SK-N-SH (cell line): ENCODE measurements around the gene ADAMTS16. TPM values are rescaled to one million over a fixed set of nuclear protein-coding genes. Genes with fewer than 3 reads are reported as not detected.

Experiments used
- CTCF ChIA-PET: fragments of 300-600, 350-600 bp; formaldehyde crosslinking; extraction: SDS; loops from one replicate; lab custom pipeline; 2021; lab: Yijun Ruan, JAX
- POLR2A ChIA-PET: fragments of 350-600 bp; sonication (Branson Sonifier 250); formaldehyde crosslinking; extraction: SDS; loops from one replicate; lab custom pipeline; 2020; ENCODE audit warnings: antibody characterized with exemption, inconsistent platforms; lab: Yijun Ruan, JAX
- DNase-seq: peaks from one replicate; pipeline ENCODE4 v3.0.0; 2012
- H2AFZ ChIP-seq: fragments of 200-600 bp; sonication (generic); 2 replicates; pipeline ENCODE4 v1.8.1; 2016; ENCODE audit warnings: antibody characterized with exemption, mild to moderate bottlenecking, low read depth
- H3F3A ChIP-seq: fragments of 200-600 bp; sonication (generic); replicated peaks from 2 replicates; pipeline ENCODE3; 2016; ENCODE audit warnings: antibody characterized with exemption, mild to moderate bottlenecking; ENCODE audit not compliant: insufficient read depth
- H3K27ac ChIP-seq, 2 experiments: fragments of 200-500 bp in 1 of 2; fragments of 200-600 bp in 1 of 2; sonication (Bioruptor generic) in 1 of 2; sonication (generic), shearing (Covaris generic) in 1 of 2; 2 replicates each; pipeline versions ENCODE4 v1.5.1 to v1.6.1; 2014 to 2016; ENCODE audit warnings: low read depth in 2 of 2, inconsistent platforms in 1 of 2, low read length in 1 of 2, mild to moderate bottlenecking in 1 of 2, mixed read lengths in 1 of 2
- H3K27me3 ChIP-seq: fragments of 200-600 bp; sonication (generic), shearing (Covaris generic); 2 replicates; pipeline ENCODE4 v1.6.1; 2016; ENCODE audit warnings: mixed run types; ENCODE audit not compliant: insufficient read depth
- H3K36me3 ChIP-seq, 2 experiments: fragments of 200-500 bp in 1 of 2; fragments of 200-600 bp in 1 of 2; sonication (Bioruptor generic) in 1 of 2; sonication (generic) in 1 of 2; replicated peaks in 1 of 2; 2 replicates each; pipeline versions ENCODE3 to v1.5.1; 2014 to 2016; ENCODE audit warnings: low read length in 1 of 2, mild to moderate bottlenecking in 1 of 2; ENCODE audit not compliant: insufficient read depth in 2 of 2, control insufficient read depth in 1 of 2
- H3K4me1 ChIP-seq, 2 experiments: fragments of 200-500 bp in 1 of 2; fragments of 200-600 bp in 1 of 2; sonication (Bioruptor generic) in 1 of 2; sonication (generic), shearing (Covaris generic) in 1 of 2; 2 replicates each; pipeline versions ENCODE4 v1.5.1 to v1.6.1; 2014 to 2016; ENCODE audit warnings: low read depth in 1 of 2, low read length in 1 of 2, mixed run types in 1 of 2; ENCODE audit not compliant: insufficient read depth in 2 of 2, control insufficient read depth in 1 of 2
- H3K4me2 ChIP-seq: fragments of 200-600 bp; sonication (generic), shearing (Covaris generic); 2 replicates; pipeline ENCODE4 v1.6.1; 2017; ENCODE audit warnings: mixed run types
- H3K4me3 ChIP-seq, 2 experiments: fragments of 200-500 bp in 1 of 2; fragments of 200-600 bp in 1 of 2; sonication (Bioruptor generic) in 1 of 2; sonication (generic), shearing (Covaris generic) in 1 of 2; 2 replicates each; pipeline versions ENCODE4 v1.5.1 to v1.8.1; 2014 to 2016; ENCODE audit warnings: low read depth in 2 of 2, inconsistent platforms in 1 of 2, low read length in 1 of 2, mild to moderate bottlenecking in 1 of 2, mixed read lengths in 1 of 2, moderate library complexity in 1 of 2
- H3K79me2 ChIP-seq: fragments of 200-600 bp; sonication (generic); 2 replicates; pipeline ENCODE4 v1.8.1; 2017; ENCODE audit warnings: mild to moderate bottlenecking; ENCODE audit not compliant: insufficient read depth
- H3K9ac ChIP-seq: fragments of 200-600 bp; sonication (generic); 2 replicates; pipeline ENCODE4 v1.6.1; 2017; ENCODE audit warnings: mixed run types
- H3K9me2 ChIP-seq: fragments of 200-600 bp; sonication (generic); 2 replicates; pipeline ENCODE4 v1.6.1; 2017; ENCODE audit warnings: mixed run types
- H3K9me3 ChIP-seq: fragments of 200-600 bp; sonication (generic); 2 replicates; pipeline ENCODE4 v1.6.1; 2017; ENCODE audit warnings: mixed run types, mild to moderate bottlenecking, moderate library complexity
- H4K20me1 ChIP-seq: fragments of 200-600 bp; sonication (generic); 2 replicates; pipeline ENCODE4 v1.6.1; 2017; ENCODE audit warnings: mild to moderate bottlenecking, mixed run types; ENCODE audit not compliant: insufficient read depth
- EP300 ChIP-seq, 2 experiments: IDR thresholded peaks; 2 replicates each; pipeline versions ENCODE4 v1.4.0 to v1.6.1; 2012; ENCODE audit warnings: borderline replicate concordance in 1 of 2, low read depth in 1 of 2, low read length in 1 of 2
- FOSL2 ChIP-seq: IDR thresholded peaks from 2 replicates; pipeline ENCODE4 v1.4.0; 2012; ENCODE audit warnings: low read depth, mild to moderate bottlenecking, moderate library complexity, borderline replicate concordance
- FOXJ3 ChIP-seq: sonication (generic); formaldehyde crosslinking; IDR thresholded peaks from 2 replicates; pipeline ENCODE4 v1.5.1; 2020; ENCODE audit warnings: mild to moderate bottlenecking, missing genetic modification reagents
- GABPA ChIP-seq: IDR thresholded peaks from 2 replicates; pipeline ENCODE4 v1.4.0; 2012; ENCODE audit warnings: low read depth, mild to moderate bottlenecking
- GATA2 ChIP-seq: sonication (generic); formaldehyde crosslinking; IDR thresholded peaks from 2 replicates; pipeline ENCODE4 v1.5.0; 2020; ENCODE audit warnings: mild to moderate bottlenecking, missing genetic modification reagents
- IRF3 ChIP-seq: fragments of 150-350 bp; IDR thresholded peaks from 2 replicates; pipeline ENCODE4 v1.6.1; 2016; ENCODE audit warnings: mild to moderate bottlenecking, low read depth, low read length
- JUND ChIP-seq: IDR thresholded peaks from 2 replicates; pipeline ENCODE4 v1.4.0; 2012
- MEF2A ChIP-seq: IDR thresholded peaks from 2 replicates; pipeline ENCODE4 v1.4.0; 2012; ENCODE audit warnings: low read depth, borderline replicate concordance
- MXI1 ChIP-seq: IDR thresholded peaks from 2 replicates; pipeline ENCODE4 v1.6.1; 2012; ENCODE audit warnings: mild to moderate bottlenecking, low read depth, low read length, improper control_type of control experiment
- POLR2AphosphoS5 ChIP-seq: IDR thresholded peaks from 2 replicates; pipeline ENCODE4 v1.6.1; 2012; ENCODE audit warnings: low read depth, low read length
- RAD21 ChIP-seq: IDR thresholded peaks from 2 replicates; pipeline ENCODE4 v1.6.1; 2012; ENCODE audit warnings: mild to moderate bottlenecking, low read length
- RFX5 ChIP-seq: IDR thresholded peaks from 2 replicates; pipeline ENCODE4 v1.6.1; 2012; ENCODE audit warnings: mild to moderate bottlenecking, improper control_type of control experiment, low read length
- SIN3A ChIP-seq: IDR thresholded peaks from 2 replicates; pipeline ENCODE4 v1.6.1; 2012; ENCODE audit warnings: low read depth, mild to moderate bottlenecking, low read length, moderate library complexity, borderline replicate concordance
- SMC3 ChIP-seq: IDR thresholded peaks from 2 replicates; pipeline ENCODE4 v1.6.1; 2012; ENCODE audit warnings: low read depth, low read length, improper control_type of control experiment
- TAF1 ChIP-seq: IDR thresholded peaks from 2 replicates; pipeline ENCODE4 v1.6.1; 2012; ENCODE audit warnings: low read depth, mild to moderate bottlenecking, low read length, moderate library complexity, borderline replicate concordance
- TEAD4 ChIP-seq: IDR thresholded peaks from 2 replicates; pipeline ENCODE4 v1.4.0; 2012; ENCODE audit warnings: mild to moderate bottlenecking, borderline replicate concordance; ENCODE audit not compliant: insufficient read depth
- YY1 ChIP-seq: IDR thresholded peaks from 2 replicates; pipeline ENCODE4 v1.4.0; 2012; ENCODE audit warnings: low read depth, mild to moderate bottlenecking
- WGBS: methylation state at CpG from one replicate; pipeline ENCODE4 v1.1.6; 2017; ENCODE audit warnings: low lambda C conversion rate; 5-methylcytosine and 5-hydroxymethylcytosine counted together
- polyA plus RNA-seq, 3 experiments: library from polyadenylated mRNA; depleted of rRNA; stranded (reverse); fragments of >200 nt; gene quantifications; 2 replicates each; pipeline ENCODE4 v1.2.3, GENCODE V29; 2012
- TF ChIP-seq, protein P1 (sequence below): IDR thresholded peaks from 2 replicates; pipeline ENCODE4 v1.4.0; 2012; ENCODE audit warnings: low read depth, borderline replicate concordance
- TF ChIP-seq, protein P2 (sequence below): fragments of 150-350 bp; IDR thresholded peaks from 2 replicates; pipeline ENCODE4 v1.6.1; 2017; ENCODE audit warnings: antibody characterized with exemption, low read length, low read depth, borderline replicate concordance

ADAMTS16 gene
- polyA plus RNA-seq, 1 of the 3 experiments (the other 2 are of a cell fraction), result not detected

- TF ChIP-seq, protein P1, sequence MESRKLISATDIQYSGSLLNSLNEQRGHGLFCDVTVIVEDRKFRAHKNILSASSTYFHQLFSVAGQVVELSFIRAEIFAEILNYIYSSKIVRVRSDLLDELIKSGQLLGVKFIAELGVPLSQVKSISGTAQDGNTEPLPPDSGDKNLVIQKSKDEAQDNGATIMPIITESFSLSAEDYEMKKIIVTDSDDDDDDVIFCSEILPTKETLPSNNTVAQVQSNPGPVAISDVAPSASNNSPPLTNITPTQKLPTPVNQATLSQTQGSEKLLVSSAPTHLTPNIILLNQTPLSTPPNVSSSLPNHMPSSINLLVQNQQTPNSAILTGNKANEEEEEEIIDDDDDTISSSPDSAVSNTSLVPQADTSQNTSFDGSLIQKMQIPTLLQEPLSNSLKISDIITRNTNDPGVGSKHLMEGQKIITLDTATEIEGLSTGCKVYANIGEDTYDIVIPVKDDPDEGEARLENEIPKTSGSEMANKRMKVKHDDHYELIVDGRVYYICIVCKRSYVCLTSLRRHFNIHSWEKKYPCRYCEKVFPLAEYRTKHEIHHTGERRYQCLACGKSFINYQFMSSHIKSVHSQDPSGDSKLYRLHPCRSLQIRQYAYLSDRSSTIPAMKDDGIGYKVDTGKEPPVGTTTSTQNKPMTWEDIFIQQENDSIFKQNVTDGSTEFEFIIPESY, result no peak
- TF ChIP-seq MEF2A, result no peak
- no peak for TF ChIP-seq MXI1
- TF ChIP-seq RAD21, result no peak
- TF ChIP-seq, protein P2, sequence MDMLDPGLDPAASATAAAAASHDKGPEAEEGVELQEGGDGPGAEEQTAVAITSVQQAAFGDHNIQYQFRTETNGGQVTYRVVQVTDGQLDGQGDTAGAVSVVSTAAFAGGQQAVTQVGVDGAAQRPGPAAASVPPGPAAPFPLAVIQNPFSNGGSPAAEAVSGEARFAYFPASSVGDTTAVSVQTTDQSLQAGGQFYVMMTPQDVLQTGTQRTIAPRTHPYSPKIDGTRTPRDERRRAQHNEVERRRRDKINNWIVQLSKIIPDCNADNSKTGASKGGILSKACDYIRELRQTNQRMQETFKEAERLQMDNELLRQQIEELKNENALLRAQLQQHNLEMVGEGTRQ, result no peak
- TF ChIP-seq GABPA, result no peak
- TF ChIP-seq TEAD4, result no peak
- no peak for TF ChIP-seq SIN3A
- no peak for TF ChIP-seq TAF1
- no peak for TF ChIP-seq SMC3
- TF ChIP-seq YY1, result no peak
- no peak for TF ChIP-seq JUND
- TF ChIP-seq FOSL2, result no peak
- TF ChIP-seq EP300 (IDR thresholded peaks at IDR 0.05; ENCODE audit: borderline replicate concordance in 1 of 2, low read depth in 1 of 2, low read length in 1 of 2), result no peak
- TF ChIP-seq IRF3, result no peak
- no peak for TF ChIP-seq RFX5
- no peak for TF ChIP-seq GATA2 (CRISPR knock-in tag)
- TF ChIP-seq FOXJ3 (CRISPR knock-in tag), result no peak
- no peak for TF ChIP-seq POLR2AphosphoS5
- no peaks in the 10 kb centered on the region for H3F3A ChIP-seq
- no peaks in the 10 kb centered on the region for H3K36me3 ChIP-seq
- H3K9ac ChIP-seq, result no peak overlapping the region
- no peak overlapping the region for H2AFZ ChIP-seq
- POLR2A ChIA-PET, result no interaction called here
- no peaks in the 10 kb centered on the region; the same call in 1 of the 2 replicates for H3K9me3 ChIP-seq
- WGBS, result 62% methylated on average over 18 of the region's 18 CpGs
- no peaks in the 10 kb centered on the region; a peak in 1 of 4 replicates for H3K4me1 ChIP-seq
- H3K4me2 ChIP-seq, result no peak overlapping the region
- CTCF ChIA-PET, result interaction anchor here (1.7 kb wide), 1 partner anchor 274 kb away, joined by 10 read pairs; no protein-coding TSS in a partner anchor
- DNase-seq, result no peak
- no peak overlapping the region for H3K4me3 ChIP-seq
- H3K79me2 ChIP-seq, result no peaks in the 10 kb centered on the region
- H3K27me3 ChIP-seq, result peaks cover 5% of the 10 kb centered on the region
- H3K27ac ChIP-seq, result no peak overlapping the region
- H4K20me1 ChIP-seq, result no peaks in the 10 kb centered on the region
- H3K9me2 ChIP-seq, result no peaks in the 10 kb centered on the region
Observed at GRCh38 chr5:5145651-5146529, 5.8 kb downstream of the ADAMTS16 start.
